ENCODE measurements around the gene CRYBA2.

DNA sequence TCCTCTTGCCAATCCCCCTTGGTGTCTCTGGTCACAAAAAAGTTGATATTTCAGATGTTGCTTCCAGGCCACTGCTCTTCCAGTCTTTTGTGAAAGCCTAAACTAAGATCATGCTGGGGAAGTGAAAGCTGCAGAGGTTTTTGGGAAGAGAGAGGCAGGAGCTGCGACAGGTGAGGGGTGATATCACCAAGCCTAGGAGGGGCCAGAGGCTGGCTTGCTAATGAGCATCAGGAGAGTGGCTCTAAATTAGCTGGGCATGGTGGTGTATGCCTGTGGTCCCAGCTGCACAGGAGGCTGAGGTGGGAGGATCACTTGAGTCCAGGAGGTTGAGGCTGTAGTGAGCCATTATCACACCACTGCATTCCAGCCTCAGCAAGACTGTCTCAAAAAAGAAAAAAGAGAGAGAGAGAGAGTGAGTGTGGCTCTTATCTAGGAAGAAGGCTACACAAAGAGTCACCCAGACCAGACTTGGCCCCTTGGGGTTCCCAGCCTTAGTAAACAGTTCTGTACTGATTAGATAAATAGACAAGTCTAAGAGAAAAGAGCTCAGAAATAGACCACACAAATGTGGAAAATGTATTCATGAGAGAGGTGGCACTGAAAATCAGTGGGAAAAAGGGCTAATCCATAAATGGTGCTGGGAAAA lies 48.3 kb downstream of the CRYBA2 start:
- TF ChIP-seq POLR2A (IDR thresholded peaks at IDR 0.05) (no peak), POLR2AphosphoS5 (IDR thresholded peaks at IDR 0.05) (no peak), CTCF (IDR thresholded peaks at IDR 0.05) (no peak)
